Thyroid gland (tissue), 4 donors: Measurements from ENCODE around the gene FOXP1.

Experiments
- POLR2A ChIP-seq, 2 donors: fragments of 450-650 bp; IDR thresholded peaks; one replicate each; pipeline ENCODE4 v1.6.1; 2017; ENCODE audit warnings: antibody characterized with exemption in 2 of 2, mild to moderate bottlenecking in 2 of 2, moderate library complexity in 1 of 2
- TF ChIP-seq, protein P1 (sequence below), 6 experiments: fragments of 200-600 bp in 3 of 6; fragments of 450-650 bp in 3 of 6; sonication (generic) in 3 of 6; IDR thresholded peaks; one replicate each; pipeline ENCODE4 v1.5.1; 2016 to 2019; ENCODE audit warnings: antibody characterized with exemption in 6 of 6, mild to moderate bottlenecking in 2 of 6, inconsistent platforms in 1 of 6, moderate library complexity in 1 of 6

DNA sequence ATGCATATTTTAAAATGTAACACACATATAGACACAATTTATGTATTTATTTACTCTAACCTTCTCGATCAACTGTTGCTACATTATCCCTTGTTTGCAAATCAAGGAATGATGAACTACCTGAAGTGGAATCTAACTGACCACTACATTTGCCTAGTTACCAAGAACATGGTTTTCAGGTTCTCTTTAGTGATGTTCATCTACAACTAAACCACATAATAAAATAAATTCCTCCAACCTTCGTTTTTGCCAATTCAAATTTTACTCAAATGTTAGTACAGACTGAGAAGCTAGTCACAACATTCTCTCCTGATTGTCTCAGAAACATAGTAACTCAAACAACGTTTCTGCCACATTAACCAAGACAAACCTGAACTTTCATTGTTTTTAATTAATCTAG, 521.9 kb downstream of the FOXP1 start:
- TF ChIP-seq, protein P1, sequence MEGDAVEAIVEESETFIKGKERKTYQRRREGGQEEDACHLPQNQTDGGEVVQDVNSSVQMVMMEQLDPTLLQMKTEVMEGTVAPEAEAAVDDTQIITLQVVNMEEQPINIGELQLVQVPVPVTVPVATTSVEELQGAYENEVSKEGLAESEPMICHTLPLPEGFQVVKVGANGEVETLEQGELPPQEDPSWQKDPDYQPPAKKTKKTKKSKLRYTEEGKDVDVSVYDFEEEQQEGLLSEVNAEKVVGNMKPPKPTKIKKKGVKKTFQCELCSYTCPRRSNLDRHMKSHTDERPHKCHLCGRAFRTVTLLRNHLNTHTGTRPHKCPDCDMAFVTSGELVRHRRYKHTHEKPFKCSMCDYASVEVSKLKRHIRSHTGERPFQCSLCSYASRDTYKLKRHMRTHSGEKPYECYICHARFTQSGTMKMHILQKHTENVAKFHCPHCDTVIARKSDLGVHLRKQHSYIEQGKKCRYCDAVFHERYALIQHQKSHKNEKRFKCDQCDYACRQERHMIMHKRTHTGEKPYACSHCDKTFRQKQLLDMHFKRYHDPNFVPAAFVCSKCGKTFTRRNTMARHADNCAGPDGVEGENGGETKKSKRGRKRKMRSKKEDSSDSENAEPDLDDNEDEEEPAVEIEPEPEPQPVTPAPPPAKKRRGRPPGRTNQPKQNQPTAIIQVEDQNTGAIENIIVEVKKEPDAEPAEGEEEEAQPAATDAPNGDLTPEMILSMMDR (IDR thresholded peaks at IDR 0.05): no peak
- no peak for TF ChIP-seq POLR2A (IDR thresholded peaks at IDR 0.05)
